Measurements from ENCODE around the gene ZNF844. TPM values are rescaled to one million over a fixed set of nuclear protein-coding genes. Genes with fewer than 3 reads are reported as not detected.

ZNF844 gene
- total RNA-seq, 1 experiment from 2014 or later: not detected

DNA sequence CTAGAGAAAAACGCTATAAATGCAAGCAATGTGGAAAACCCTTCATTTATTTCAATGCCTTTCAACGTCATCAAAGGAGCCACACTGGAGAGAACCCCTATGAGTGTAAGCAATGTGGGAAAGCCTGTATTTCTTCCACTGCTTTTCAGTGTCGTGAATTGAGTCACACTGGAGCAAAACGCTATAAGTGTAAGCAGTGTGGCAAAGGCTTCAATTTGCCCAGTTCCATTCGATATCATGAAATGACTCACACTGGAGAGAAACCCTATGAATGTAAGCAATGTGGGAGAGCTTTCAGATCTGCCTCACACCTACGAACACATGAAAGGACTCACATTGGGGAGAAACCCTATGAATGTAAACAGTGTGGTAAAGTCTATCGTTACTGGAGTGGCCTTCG lies 48.2 kb downstream of the ZNF844 start:
- no peak overlapping the region for H2AFZ ChIP-seq (ENCODE audit: low read depth, low read length, poor library complexity, severe bottlenecking)
- no peaks in the 10 kb centered on the region for H3K9me2 ChIP-seq (ENCODE audit: insufficient read depth)
- no peaks in the 10 kb centered on the region for H3K79me2 ChIP-seq (ENCODE audit: insufficient read depth, low read length)
- H3K9ac ChIP-seq (ENCODE audit: low read length): no peak overlapping the region
- ChIA-PET POLR2A (no interaction called here), RAD21 (ENCODE audit: low non-redundant PET in 1 of 2, low total read pairs in 2 of 2, uncharacterized antibody in 2 of 2, unreplicated experiment in 2 of 2) (no interaction called here), CTCF (no interaction called here)
- H3K4me3 ChIP-seq (replicated peaks in 1 of 2; ENCODE audit: low read depth in 1 of 2, low read length in 2 of 2): no peak overlapping the region
- H3K4me1 ChIP-seq (ENCODE audit: control insufficient read depth in 1 of 2, insufficient read depth in 2 of 2, low read length in 2 of 2): no peaks in the 10 kb centered on the region
- ATAC-seq (no peak), DNase-seq (ENCODE audit: low read depth, low spot score) (no peak)
- H3K9me3 ChIP-seq (ENCODE audit: control insufficient read depth in 1 of 2, insufficient read depth in 1 of 2, low read depth in 1 of 2, low read length in 2 of 2): peaks cover 0 to 9% of the 10 kb centered on the region in 2 experiments; a peak in 2 of 4 replicates
- H3K27me3 ChIP-seq (ENCODE audit: insufficient read depth, low read length): no peaks in the 10 kb centered on the region
- BruUV-seq (replicated peaks): no TSS peak
- no peak overlapping the region for H3K27ac ChIP-seq (ENCODE audit: low read depth, low read length)
- no peak overlapping the region for H3K4me2 ChIP-seq (ENCODE audit: low read length)
- no peaks in the 10 kb centered on the region for H4K20me1 ChIP-seq (ENCODE audit: insufficient read depth)
- no peaks in the 10 kb centered on the region for H3K36me3 ChIP-seq (ENCODE audit: control insufficient read depth in 1 of 2, insufficient read depth in 2 of 2, low read length in 2 of 2)
- TF ChIP-seq JUND (IDR thresholded peaks at IDR 0.05): no peak
- TF ChIP-seq ZFX (IDR thresholded peaks at IDR 0.05): no peak
- TF ChIP-seq CBX3 (IDR thresholded peaks at IDR 0.05; ENCODE audit: low read depth): no peak
- no peak for TF ChIP-seq EZH2 (IDR thresholded peaks at IDR 0.05)
- TF ChIP-seq, protein P1, sequence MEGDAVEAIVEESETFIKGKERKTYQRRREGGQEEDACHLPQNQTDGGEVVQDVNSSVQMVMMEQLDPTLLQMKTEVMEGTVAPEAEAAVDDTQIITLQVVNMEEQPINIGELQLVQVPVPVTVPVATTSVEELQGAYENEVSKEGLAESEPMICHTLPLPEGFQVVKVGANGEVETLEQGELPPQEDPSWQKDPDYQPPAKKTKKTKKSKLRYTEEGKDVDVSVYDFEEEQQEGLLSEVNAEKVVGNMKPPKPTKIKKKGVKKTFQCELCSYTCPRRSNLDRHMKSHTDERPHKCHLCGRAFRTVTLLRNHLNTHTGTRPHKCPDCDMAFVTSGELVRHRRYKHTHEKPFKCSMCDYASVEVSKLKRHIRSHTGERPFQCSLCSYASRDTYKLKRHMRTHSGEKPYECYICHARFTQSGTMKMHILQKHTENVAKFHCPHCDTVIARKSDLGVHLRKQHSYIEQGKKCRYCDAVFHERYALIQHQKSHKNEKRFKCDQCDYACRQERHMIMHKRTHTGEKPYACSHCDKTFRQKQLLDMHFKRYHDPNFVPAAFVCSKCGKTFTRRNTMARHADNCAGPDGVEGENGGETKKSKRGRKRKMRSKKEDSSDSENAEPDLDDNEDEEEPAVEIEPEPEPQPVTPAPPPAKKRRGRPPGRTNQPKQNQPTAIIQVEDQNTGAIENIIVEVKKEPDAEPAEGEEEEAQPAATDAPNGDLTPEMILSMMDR (IDR thresholded peaks at IDR 0.05 in 2 of 3, conservative IDR thresholded peaks at IDR 0.05 in 1 of 3; ENCODE audit: borderline replicate concordance in 1 of 3, insufficient read depth in 1 of 3, low read depth in 2 of 3, low read length in 2 of 3): no peak
- no peak for TF ChIP-seq RAD21 (IDR thresholded peaks at IDR 0.05; ENCODE audit: low read depth)
- TF ChIP-seq EGR1 (IDR thresholded peaks at IDR 0.05; ENCODE audit: low read depth): no peak
- TF ChIP-seq FOSL1 (IDR thresholded peaks at IDR 0.05; ENCODE audit: low read depth): no peak
- TF ChIP-seq POLR2A (IDR thresholded peaks at IDR 0.05; ENCODE audit: borderline replicate concordance, extremely low read depth, insufficient read depth, insufficient read length): no peak
- no peak for TF ChIP-seq EZH2phosphoT487 (IDR thresholded peaks at IDR 0.05; ENCODE audit: borderline replicate concordance)
- TF ChIP-seq, protein P2, sequence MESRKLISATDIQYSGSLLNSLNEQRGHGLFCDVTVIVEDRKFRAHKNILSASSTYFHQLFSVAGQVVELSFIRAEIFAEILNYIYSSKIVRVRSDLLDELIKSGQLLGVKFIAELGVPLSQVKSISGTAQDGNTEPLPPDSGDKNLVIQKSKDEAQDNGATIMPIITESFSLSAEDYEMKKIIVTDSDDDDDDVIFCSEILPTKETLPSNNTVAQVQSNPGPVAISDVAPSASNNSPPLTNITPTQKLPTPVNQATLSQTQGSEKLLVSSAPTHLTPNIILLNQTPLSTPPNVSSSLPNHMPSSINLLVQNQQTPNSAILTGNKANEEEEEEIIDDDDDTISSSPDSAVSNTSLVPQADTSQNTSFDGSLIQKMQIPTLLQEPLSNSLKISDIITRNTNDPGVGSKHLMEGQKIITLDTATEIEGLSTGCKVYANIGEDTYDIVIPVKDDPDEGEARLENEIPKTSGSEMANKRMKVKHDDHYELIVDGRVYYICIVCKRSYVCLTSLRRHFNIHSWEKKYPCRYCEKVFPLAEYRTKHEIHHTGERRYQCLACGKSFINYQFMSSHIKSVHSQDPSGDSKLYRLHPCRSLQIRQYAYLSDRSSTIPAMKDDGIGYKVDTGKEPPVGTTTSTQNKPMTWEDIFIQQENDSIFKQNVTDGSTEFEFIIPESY (IDR thresholded peaks at IDR 0.05; ENCODE audit: extremely low read depth, insufficient replicate concordance, low read length): no peak
- TF ChIP-seq SIN3A (IDR thresholded peaks at IDR 0.05; ENCODE audit: low read depth): no peak
- TF ChIP-seq ELF1 (IDR thresholded peaks at IDR 0.05; ENCODE audit: borderline replicate concordance, low read depth): no peak
- no peak for TF ChIP-seq SP1 (IDR thresholded peaks at IDR 0.05; ENCODE audit: low read depth)
- intact Hi-C loops (cut with micrococcal nuclease): no loop called here
